Suprapubic skin (tissue), 3 donors: ENCODE measurements around the gene CDK11B.

ENCODE experiments used
- POLR2A ChIP-seq, 2 donors: fragments of 450-650 bp; IDR thresholded peaks; one replicate each; pipeline ENCODE4 v1.6.1; 2017; ENCODE audit warnings: antibody characterized with exemption in 2 of 2, mild to moderate bottlenecking in 2 of 2, moderate library complexity in 2 of 2
- TF ChIP-seq, protein P1 (sequence below), 2 donors: fragments of 200-600 bp in 1 of 2; fragments of 450-650 bp in 1 of 2; sonication (generic) in 1 of 2; IDR thresholded peaks; one replicate each; pipeline ENCODE4 v1.5.1; 2016 to 2019; ENCODE audit warnings: antibody characterized with exemption in 2 of 2, mild to moderate bottlenecking in 1 of 2, moderate library complexity in 1 of 2

DNA sequence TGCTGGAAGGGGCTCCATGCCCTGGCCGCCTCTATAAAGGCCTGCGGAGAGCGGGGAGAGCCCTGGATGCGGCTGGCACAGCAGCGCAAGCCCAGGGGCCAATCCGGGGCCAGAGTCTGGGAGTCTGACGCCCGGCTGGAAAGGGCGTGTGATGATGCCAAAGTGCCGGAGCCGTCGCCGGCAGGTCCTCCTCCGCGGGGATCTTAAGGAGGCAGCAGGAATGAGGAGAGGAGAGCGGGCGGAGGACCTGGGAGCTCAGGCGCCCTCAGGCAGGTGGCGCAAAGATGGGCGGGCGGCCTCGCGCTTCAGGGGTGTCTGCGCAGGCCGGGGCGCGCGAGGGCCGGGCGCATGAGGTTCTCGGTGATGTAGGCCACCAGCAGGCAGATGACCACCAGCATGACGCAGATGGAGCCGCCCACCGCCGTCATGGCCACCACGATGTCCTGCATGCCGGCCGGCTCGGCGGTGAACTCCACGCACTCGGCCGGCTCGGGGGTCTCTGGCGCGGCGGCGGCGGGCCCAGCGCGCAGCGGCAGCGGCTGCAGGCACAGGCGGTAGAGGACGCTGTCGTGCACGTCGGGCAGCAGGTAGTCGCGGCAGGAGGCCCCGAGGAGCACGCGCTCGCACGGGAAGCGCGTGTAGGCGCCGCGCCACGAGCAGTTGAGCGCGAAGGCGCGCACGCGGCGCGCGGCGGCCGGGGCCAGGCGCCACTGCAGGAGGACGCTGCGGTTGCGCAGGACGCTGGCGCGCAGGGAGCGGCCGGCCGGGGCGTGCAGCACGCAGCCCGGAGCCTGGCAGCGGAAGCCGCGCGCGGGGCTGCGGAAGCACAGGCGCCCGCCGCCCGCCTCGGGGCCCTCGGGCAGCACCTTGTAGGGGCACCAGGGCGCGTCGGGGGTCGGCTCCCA is 59.5 kb downstream of the CDK11B start:
- TF ChIP-seq, protein P1, sequence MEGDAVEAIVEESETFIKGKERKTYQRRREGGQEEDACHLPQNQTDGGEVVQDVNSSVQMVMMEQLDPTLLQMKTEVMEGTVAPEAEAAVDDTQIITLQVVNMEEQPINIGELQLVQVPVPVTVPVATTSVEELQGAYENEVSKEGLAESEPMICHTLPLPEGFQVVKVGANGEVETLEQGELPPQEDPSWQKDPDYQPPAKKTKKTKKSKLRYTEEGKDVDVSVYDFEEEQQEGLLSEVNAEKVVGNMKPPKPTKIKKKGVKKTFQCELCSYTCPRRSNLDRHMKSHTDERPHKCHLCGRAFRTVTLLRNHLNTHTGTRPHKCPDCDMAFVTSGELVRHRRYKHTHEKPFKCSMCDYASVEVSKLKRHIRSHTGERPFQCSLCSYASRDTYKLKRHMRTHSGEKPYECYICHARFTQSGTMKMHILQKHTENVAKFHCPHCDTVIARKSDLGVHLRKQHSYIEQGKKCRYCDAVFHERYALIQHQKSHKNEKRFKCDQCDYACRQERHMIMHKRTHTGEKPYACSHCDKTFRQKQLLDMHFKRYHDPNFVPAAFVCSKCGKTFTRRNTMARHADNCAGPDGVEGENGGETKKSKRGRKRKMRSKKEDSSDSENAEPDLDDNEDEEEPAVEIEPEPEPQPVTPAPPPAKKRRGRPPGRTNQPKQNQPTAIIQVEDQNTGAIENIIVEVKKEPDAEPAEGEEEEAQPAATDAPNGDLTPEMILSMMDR (IDR thresholded peaks at IDR 0.05): peak in 1 of 2 donors; percentile 12
- no peak for TF ChIP-seq POLR2A (IDR thresholded peaks at IDR 0.05)
